SK-N-MC (cell line): ENCODE measurements around the gene ANXA10.

Source experiments
- EZH2 ChIP-seq: fragments of 200-600 bp; sonication (generic); IDR thresholded peaks from one replicate; pipeline ENCODE4 v1.6.1; 2017; ENCODE audit warnings: antibody characterized with exemption
- POLR2AphosphoS5 ChIP-seq: IDR thresholded peaks from 2 replicates; pipeline ENCODE4 v1.6.1; 2012; ENCODE audit warnings: mild to moderate bottlenecking, low read depth, low read length, borderline replicate concordance

DNA sequence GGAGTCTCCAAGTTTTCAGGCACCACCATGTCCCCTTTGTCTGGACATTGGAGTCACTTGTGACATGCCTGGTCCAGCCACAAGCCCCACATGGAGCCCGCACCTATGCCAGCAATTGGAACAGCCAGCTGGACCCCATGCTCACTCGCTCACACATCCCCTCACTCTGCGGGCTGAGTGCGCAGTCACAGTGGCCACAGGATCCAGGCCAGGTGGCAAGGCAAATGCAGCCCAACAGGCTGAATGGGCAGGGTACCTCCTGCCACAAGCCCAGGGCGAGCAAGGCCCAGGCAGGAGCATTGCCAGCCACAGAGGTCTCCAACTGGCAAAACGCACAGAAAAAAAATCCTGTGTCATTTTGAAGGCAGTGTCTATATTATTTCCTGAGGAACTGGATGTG, 82.0 kb downstream of the ANXA10 start:
- TF ChIP-seq EZH2 (no peak), POLR2AphosphoS5 (no peak)
